Neuronal stem cell (in vitro differentiated cells): ENCODE measurements around the gene ARHGAP21.

Experiments
- DNase-seq: peaks from one replicate; pipeline ENCODE4 v3.0.0-alpha.2; 2013; ENCODE audit warnings: low spot score
- H2AFZ ChIP-seq: one replicate; pipeline ENCODE4 v1.6.1; 2013; ENCODE audit warnings: mild to moderate bottlenecking, low read length, inconsistent platforms
- H2AK5ac ChIP-seq: 2 replicates; pipeline ENCODE4 v1.6.1; 2013; ENCODE audit warnings: low read depth, mild to moderate bottlenecking, inconsistent platforms, low read length, moderate library complexity, mixed read lengths
- H2BK120ac ChIP-seq: 2 replicates; pipeline ENCODE4 v1.6.1; 2013; ENCODE audit warnings: low read depth, mild to moderate bottlenecking, inconsistent platforms, low read length, moderate library complexity, mixed read lengths
- H2BK12ac ChIP-seq: one replicate; pipeline ENCODE4 v1.6.1; 2013; ENCODE audit warnings: low read length, inconsistent platforms
- H2BK15ac ChIP-seq: 2 replicates; pipeline ENCODE4 v1.6.1; 2013; ENCODE audit warnings: mild to moderate bottlenecking, low read length, inconsistent platforms, mixed read lengths
- H2BK5ac ChIP-seq: one replicate; pipeline ENCODE4 v1.6.1; 2013; ENCODE audit warnings: inconsistent platforms, mild to moderate bottlenecking, low read length, moderate library complexity
- H3K14ac ChIP-seq: one replicate; pipeline ENCODE4 v1.6.1; 2013; ENCODE audit warnings: low read length, inconsistent platforms
- H3K18ac ChIP-seq: 2 replicates; pipeline ENCODE4 v1.6.1; 2013; ENCODE audit warnings: low read length, inconsistent platforms
- H3K23ac ChIP-seq: 2 replicates; pipeline ENCODE4 v1.6.1; 2013; ENCODE audit warnings: low read depth, mild to moderate bottlenecking, mixed read lengths, low read length, inconsistent platforms; ENCODE audit not compliant: poor library complexity
- H3K27ac ChIP-seq: replicated peaks from 3 replicates; pipeline ENCODE4 v1.5.1; 2013; ENCODE audit warnings: low read length, inconsistent platforms
- H3K27me3 ChIP-seq, 3 experiments: 2 replicates each; pipeline ENCODE4 v1.6.1; 2013; ENCODE audit warnings: low read length in 3 of 3, mild to moderate bottlenecking in 2 of 3, inconsistent platforms in 1 of 3, low read depth in 1 of 3, mixed read lengths in 1 of 3, moderate library complexity in 1 of 3; ENCODE audit not compliant: control insufficient read depth in 3 of 3, insufficient read depth in 3 of 3
- H3K36me3 ChIP-seq, 2 donors: replicated peaks in 1 of 2; 2 replicates each; pipeline ENCODE4 v1.6.1; 2013; ENCODE audit warnings: low read length in 2 of 2; ENCODE audit not compliant: control insufficient read depth in 2 of 2, insufficient read depth in 2 of 2
- H3K4ac ChIP-seq: 2 replicates; pipeline ENCODE4 v1.6.1; 2013; ENCODE audit warnings: inconsistent platforms, mild to moderate bottlenecking, low read length, moderate library complexity
- H3K4me1 ChIP-seq, 2 donors: 1 replicate in 1 of 2; 2 replicates in 1 of 2; pipeline ENCODE4 v1.6.1; 2013; ENCODE audit warnings: low read length in 2 of 2, low read depth in 1 of 2; ENCODE audit not compliant: control insufficient read depth in 2 of 2, insufficient read depth in 1 of 2
- H3K4me2 ChIP-seq: one replicate; pipeline ENCODE4 v1.6.1; 2013; ENCODE audit warnings: mild to moderate bottlenecking, low read length, inconsistent platforms; ENCODE audit not compliant: insufficient read depth, poor library complexity, severe bottlenecking
- H3K4me3 ChIP-seq, 2 donors: 2 replicates each; pipeline ENCODE4 v1.5.1; 2013; ENCODE audit warnings: low read length in 2 of 2, mild to moderate bottlenecking in 2 of 2, inconsistent platforms in 1 of 2, moderate library complexity in 1 of 2
- H3K79me1 ChIP-seq: one replicate; pipeline ENCODE4 v1.6.1; 2013; ENCODE audit warnings: low read depth, mild to moderate bottlenecking, inconsistent platforms, low read length, moderate library complexity
- H3K9ac ChIP-seq: one replicate; pipeline ENCODE4 v1.6.1; 2013; ENCODE audit warnings: mild to moderate bottlenecking, low read depth, low read length, inconsistent platforms; ENCODE audit not compliant: poor library complexity
- H3K9me3 ChIP-seq, 2 donors: replicated peaks in 1 of 2; 2 replicates each; pipeline versions ENCODE3 to v1.6.1; 2013; ENCODE audit warnings: low read length in 2 of 2, mild to moderate bottlenecking in 2 of 2, inconsistent platforms in 1 of 2, low read depth in 1 of 2, mixed read lengths in 1 of 2, moderate library complexity in 1 of 2; ENCODE audit not compliant: control insufficient read depth in 2 of 2, insufficient read depth in 1 of 2
- H4K8ac ChIP-seq: one replicate; pipeline ENCODE4 v1.6.1; 2013; ENCODE audit warnings: low read depth, mild to moderate bottlenecking, inconsistent platforms, low read length, moderate library complexity
- H4K91ac ChIP-seq: one replicate; pipeline ENCODE4 v1.6.1; 2013; ENCODE audit warnings: low read length, low read depth, mild to moderate bottlenecking, inconsistent platforms; ENCODE audit not compliant: poor library complexity
- WGBS, 2 donors: extraction: QIAGEN DNeasy Blood & Tissue Kit; methylation state at CpG; one replicate each; pipeline ENCODE4 v1.1.7; 2013; ENCODE audit warnings: missing lambda C conversion rate in 2 of 2, mixed read lengths in 1 of 2; ENCODE audit not compliant: insufficient read length in 2 of 2, insufficient replicate concordance in 1 of 2; ENCODE audit errors: extremely low coverage in 2 of 2; 5-methylcytosine and 5-hydroxymethylcytosine counted together

Gene ARHGAP21

DNA sequence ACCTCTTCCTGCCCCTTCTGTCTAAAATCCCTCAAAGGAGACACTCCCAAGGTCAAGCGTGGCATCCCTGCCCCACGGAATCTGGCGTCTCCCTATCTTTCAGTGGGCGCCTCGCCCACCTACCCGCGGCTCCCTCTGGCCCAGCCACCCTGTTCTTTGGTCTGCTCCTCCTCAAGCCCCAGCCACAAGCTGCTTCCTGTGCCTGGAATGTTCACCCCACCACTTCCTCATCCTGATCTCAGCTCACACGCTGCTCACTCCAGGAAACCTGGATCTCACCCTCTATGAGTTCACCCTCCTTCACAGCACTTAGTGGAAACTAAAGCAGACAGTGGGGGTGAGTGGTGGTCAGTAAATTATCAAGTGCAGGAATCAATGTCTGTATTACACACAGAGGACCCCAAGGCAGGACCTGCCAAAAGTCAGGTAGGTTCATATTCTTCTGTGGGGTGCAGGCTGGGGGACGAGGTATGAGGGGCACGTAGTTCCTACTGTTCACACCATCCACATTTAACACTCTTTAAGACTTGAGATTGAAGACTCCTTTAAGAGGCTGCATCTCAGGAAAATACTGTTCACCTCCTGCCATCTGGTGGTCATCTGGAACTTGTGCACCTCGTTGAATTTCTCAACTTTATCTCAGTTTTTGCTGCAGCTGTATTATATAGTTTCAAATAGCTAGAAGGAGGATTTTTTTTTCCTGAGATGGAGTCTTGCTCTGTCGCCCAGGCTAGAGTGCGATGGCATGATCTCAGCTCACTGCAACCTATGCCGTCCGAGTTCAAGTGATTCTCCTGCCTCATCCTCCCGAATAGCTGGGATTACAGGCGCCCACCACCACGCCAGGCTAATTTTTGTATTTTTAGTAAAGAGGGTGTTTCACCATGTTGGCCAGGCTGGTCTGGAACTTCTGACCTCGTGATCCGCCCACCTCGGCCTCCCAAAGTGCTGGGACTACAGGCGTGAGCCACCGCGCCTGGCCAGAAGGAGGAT is 166.6 kb downstream of the ARHGAP21 start:
- WGBS, 2 donors, result no CpG with 5 or more reads among the region's 24 CpGs
- no peak overlapping the region for H3K4me2 ChIP-seq
- H3K4me1 ChIP-seq, result peaks cover 0 to 3% of the 10 kb centered on the region in 2 donors
- H3K18ac ChIP-seq, result no peak overlapping the region
- H4K91ac ChIP-seq, result no peak overlapping the region
- H2BK12ac ChIP-seq, result no peak overlapping the region
- H3K23ac ChIP-seq, result no peak overlapping the region
- H3K9me3 ChIP-seq, result peaks cover 0 to 10% of the 10 kb centered on the region in 2 donors
- no peak overlapping the region for H4K8ac ChIP-seq
- no peak overlapping the region for H2BK120ac ChIP-seq
- no peak overlapping the region for H3K14ac ChIP-seq
- no peak overlapping the region for H2AK5ac ChIP-seq
- H3K9ac ChIP-seq, result no peak overlapping the region
- DNase-seq, result peak; percentile 36
- H2AFZ ChIP-seq, result peak overlapping the region; percentile 59
- no peak overlapping the region for H2BK5ac ChIP-seq
- no peaks in the 10 kb centered on the region for H3K36me3 ChIP-seq
- H3K27ac ChIP-seq, result no peak overlapping the region
- peaks cover 0 to 7% (median 0%) of the 10 kb centered on the region in 3 experiments for H3K27me3 ChIP-seq
- no peaks in the 10 kb centered on the region for H3K79me1 ChIP-seq
- no peak overlapping the region for H3K4ac ChIP-seq
- H3K4me3 ChIP-seq, result no peak overlapping the region
- H2BK15ac ChIP-seq, result no peak overlapping the region

- H2BK15ac ChIP-seq, result no peak overlapping the region
These were observed 167.4 kb downstream of the ARHGAP21 start for GRCh38 chr10:24556126-24556749.

GRCh38 chr10:24554036-24554435 is 169.7 kb downstream of the ARHGAP21 start:
- Histone ChIP-seq H3K23ac (no peak overlapping the region), H3K27ac (no peak overlapping the region), H3K4me1 (peaks cover 0 to 3% of the 10 kb centered on the region in 2 donors), H3K4ac (no peak overlapping the region), H3K18ac (no peak overlapping the region), H3K27me3 (no peaks in the 10 kb centered on the region), H3K14ac (no peak overlapping the region), H3K4me3 (no peak overlapping the region), H3K79me1 (no peaks in the 10 kb centered on the region), H2BK15ac (no peak overlapping the region), H2BK120ac (no peak overlapping the region), H2AK5ac (no peak overlapping the region), H3K9ac (no peak overlapping the region), H4K8ac (no peak overlapping the region), H3K9me3 (no peaks in the 10 kb centered on the region), H3K36me3 (no peaks in the 10 kb centered on the region), H2AFZ (no peak overlapping the region), H4K91ac (no peak overlapping the region), H2BK12ac (no peak overlapping the region), H2BK5ac (no peak overlapping the region), H3K4me2 (no peak overlapping the region)
- no CpG with 5 or more reads among the region's 7 CpGs for WGBS, 2 donors
- DNase-seq, result no peak

More at GRCh38 chr10:24556126-24556749, 167.4 kb downstream of the ARHGAP21 start:
- H3K4me2 ChIP-seq, result no peak overlapping the region
- H3K4me3 ChIP-seq, result no peak overlapping the region
- no peak overlapping the region for H3K18ac ChIP-seq
- no peak overlapping the region for H2AK5ac ChIP-seq
- H3K4ac ChIP-seq, result no peak overlapping the region
- no peak overlapping the region for H2BK5ac ChIP-seq
- no peak overlapping the region for H3K27ac ChIP-seq
- H3K14ac ChIP-seq, result no peak overlapping the region
- H4K91ac ChIP-seq, result no peak overlapping the region
- H3K79me1 ChIP-seq, result no peaks in the 10 kb centered on the region
- no peak overlapping the region for H3K9ac ChIP-seq
- peak overlapping the region; percentile 59 for H2AFZ ChIP-seq
- H3K9me3 ChIP-seq, result peaks cover 0 to 10% of the 10 kb centered on the region in 2 donors
- no peak overlapping the region for H2BK120ac ChIP-seq
- peaks cover 0 to 3% of the 10 kb centered on the region in 2 donors for H3K4me1 ChIP-seq
- H2BK12ac ChIP-seq, result no peak overlapping the region
- H4K8ac ChIP-seq, result no peak overlapping the region
- H3K27me3 ChIP-seq, result peaks cover 0 to 7% (median 0%) of the 10 kb centered on the region in 3 experiments
- H3K36me3 ChIP-seq, result no peaks in the 10 kb centered on the region
- DNase-seq, result no peak
- H3K23ac ChIP-seq, result no peak overlapping the region
- WGBS, 2 donors, result no CpG with 5 or more reads among the region's 4 CpGs

DNA sequence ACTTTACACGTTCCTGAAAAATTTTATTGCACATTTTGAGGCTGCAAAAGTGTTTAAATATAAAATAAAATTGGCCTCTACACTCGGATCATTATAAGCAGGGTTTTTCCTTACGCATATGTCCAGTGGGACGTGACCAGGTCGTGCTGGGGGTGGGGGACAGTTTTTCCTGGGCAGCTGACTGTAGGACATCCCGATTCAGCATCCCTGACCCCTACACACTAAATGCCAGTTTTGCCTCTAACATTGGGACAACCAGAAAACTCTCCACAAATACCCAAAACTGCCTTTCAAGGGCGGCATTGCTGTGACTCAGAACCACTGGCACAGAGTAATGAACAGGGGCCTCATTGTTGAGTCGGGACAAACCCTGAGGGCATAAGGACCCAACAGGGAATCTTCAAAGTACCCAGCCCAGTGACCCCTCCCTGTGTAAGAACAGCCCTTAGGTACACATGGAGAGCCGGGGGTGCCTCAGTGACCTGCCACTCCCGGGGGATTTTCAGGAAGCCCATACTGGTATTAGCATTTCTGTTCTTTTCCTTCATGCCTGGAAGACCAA is 170.6 kb downstream of the ARHGAP21 start:
- H2BK120ac ChIP-seq, result no peak overlapping the region
- H3K4me2 ChIP-seq, result no peak overlapping the region
- H3K79me1 ChIP-seq, result no peaks in the 10 kb centered on the region
- H3K27ac ChIP-seq, result no peak overlapping the region
- H2BK15ac ChIP-seq, result no peak overlapping the region
- H2AFZ ChIP-seq, result no peak overlapping the region
- no peak overlapping the region for H2BK12ac ChIP-seq
- no peak overlapping the region for H3K4me3 ChIP-seq
- H3K23ac ChIP-seq, result no peak overlapping the region
- no peak overlapping the region for H2BK5ac ChIP-seq
- H3K4me1 ChIP-seq, result peaks cover 0 to 3% of the 10 kb centered on the region in 2 donors
- no peak overlapping the region for H4K8ac ChIP-seq
- H2AK5ac ChIP-seq, result no peak overlapping the region
- H4K91ac ChIP-seq, result no peak overlapping the region
- WGBS, 2 donors, result no CpG with 5 or more reads among the region's 10 CpGs
- no peak overlapping the region for H3K14ac ChIP-seq
- H3K9me3 ChIP-seq, result no peaks in the 10 kb centered on the region
- H3K9ac ChIP-seq, result no peak overlapping the region
- peak overlapping the region; percentile 54 for H3K18ac ChIP-seq
- no peak overlapping the region for H3K4ac ChIP-seq
- H3K27me3 ChIP-seq, result no peaks in the 10 kb centered on the region
- DNase-seq, result no peak
- no peaks in the 10 kb centered on the region for H3K36me3 ChIP-seq
